HG02678 (cell line): ENCODE measurements around the gene LEFTY1.
"Not testable (repeated sequence)": the region's sequence is repeated elsewhere in the genome, so short reads cannot be mapped to it uniquely, and the experiment has no call there.

Experiments used
- ATAC-seq: cut with Tn5 transposase; IDR thresholded peaks from one replicate; pipeline ENCODE4 v1.9.1; 2021; ENCODE audit warnings: mild to moderate bottlenecking, moderate library complexity; ENCODE audit not compliant: unreplicated experiment

Gene LEFTY1, protein sequence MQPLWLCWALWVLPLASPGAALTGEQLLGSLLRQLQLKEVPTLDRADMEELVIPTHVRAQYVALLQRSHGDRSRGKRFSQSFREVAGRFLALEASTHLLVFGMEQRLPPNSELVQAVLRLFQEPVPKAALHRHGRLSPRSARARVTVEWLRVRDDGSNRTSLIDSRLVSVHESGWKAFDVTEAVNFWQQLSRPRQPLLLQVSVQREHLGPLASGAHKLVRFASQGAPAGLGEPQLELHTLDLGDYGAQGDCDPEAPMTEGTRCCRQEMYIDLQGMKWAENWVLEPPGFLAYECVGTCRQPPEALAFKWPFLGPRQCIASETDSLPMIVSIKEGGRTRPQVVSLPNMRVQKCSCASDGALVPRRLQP

DNA sequence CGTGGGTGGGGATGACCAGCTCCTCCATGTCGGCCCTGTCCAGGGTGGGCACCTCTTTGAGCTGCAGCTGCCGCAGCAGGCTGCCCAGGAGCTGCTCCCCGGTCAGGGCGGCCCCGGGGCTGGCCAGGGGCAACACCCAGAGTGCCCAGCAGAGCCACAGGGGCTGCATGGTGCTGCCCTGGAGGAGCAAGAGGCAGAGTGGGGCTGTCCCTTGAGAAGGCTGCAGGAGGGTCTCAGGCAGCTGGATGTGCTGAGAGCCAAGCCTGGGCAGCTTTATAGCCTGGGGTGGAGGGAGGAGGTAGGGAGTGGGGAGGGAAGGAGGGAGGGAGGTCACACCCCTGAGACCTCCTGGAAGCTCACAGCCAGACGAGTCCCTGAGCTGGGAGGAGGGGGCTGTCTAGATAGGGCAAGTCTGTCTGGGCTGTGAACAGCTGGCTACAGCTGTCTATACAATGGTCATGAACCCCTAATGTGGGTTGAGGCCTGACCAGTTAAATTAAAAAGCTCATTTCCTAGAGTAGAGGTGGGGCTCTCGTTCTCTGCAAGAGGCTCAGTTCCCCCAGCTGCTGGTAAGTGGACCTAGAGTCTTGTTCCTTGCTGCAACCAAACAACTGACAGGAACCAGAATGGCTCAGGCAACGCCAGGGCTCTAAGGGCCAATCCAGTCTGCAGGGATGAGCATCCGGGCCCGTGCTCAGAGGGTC lies at the start of gene LEFTY1:
Gene LEFTY1 (minus strand): TSS at position 249 of the 704 bp plus-strand sequence. CDS start 80 bp downstream, at position 169.
- no peak for ATAC-seq

GRCh38 chr1:225937048-225937968 lies 48.4 kb upstream of the LEFTY1 start:
- ATAC-seq, result no peak

DNA sequence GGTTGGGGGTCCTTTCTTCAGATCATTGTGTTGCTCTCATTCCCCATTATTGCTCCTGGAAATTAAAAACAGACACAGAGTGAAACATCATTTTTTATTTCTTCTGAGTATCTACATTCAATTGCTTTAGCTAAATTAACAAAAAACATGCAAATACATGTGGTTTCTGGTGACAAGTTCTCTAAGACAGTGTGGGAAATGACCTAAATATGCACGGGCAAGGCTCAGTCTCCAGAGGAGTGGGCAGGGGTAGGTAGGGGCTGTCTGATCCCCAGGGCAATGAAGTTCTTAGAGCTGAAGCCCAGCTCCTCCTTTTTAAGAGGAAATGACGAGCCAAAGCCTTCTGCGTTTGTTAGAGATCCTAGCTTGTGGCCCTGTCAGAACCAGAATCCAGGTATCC lies 47.6 kb upstream of the LEFTY1 start:
- no peak for ATAC-seq

GRCh38 chr1:225936086-225936485 lies 47.1 kb upstream of the LEFTY1 start:
- ATAC-seq, result not testable (repeated sequence)

- ATAC-seq, result no peak
These were observed 45.8 kb upstream of the LEFTY1 start for GRCh38 chr1:225934711-225935110.

DNA sequence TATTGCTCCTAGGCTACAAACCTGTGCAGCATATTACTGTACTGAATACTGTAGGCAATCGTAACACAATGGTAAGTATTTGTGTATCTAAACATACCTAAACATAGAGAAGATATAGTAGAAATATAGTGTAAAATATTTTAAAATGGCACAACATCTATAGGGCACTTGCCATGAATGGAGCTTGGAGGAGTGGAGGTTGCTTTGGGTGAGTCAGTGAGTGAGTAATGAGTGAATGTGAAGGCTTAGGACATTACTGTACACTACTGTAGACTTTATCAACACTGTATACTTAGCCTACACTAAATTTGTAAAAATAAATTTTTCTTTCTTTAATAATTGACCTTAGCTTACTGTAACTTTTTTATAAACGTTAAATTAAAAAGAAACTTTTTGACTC lies 44.1 kb upstream of the LEFTY1 start:
- ATAC-seq, result no peak

DNA sequence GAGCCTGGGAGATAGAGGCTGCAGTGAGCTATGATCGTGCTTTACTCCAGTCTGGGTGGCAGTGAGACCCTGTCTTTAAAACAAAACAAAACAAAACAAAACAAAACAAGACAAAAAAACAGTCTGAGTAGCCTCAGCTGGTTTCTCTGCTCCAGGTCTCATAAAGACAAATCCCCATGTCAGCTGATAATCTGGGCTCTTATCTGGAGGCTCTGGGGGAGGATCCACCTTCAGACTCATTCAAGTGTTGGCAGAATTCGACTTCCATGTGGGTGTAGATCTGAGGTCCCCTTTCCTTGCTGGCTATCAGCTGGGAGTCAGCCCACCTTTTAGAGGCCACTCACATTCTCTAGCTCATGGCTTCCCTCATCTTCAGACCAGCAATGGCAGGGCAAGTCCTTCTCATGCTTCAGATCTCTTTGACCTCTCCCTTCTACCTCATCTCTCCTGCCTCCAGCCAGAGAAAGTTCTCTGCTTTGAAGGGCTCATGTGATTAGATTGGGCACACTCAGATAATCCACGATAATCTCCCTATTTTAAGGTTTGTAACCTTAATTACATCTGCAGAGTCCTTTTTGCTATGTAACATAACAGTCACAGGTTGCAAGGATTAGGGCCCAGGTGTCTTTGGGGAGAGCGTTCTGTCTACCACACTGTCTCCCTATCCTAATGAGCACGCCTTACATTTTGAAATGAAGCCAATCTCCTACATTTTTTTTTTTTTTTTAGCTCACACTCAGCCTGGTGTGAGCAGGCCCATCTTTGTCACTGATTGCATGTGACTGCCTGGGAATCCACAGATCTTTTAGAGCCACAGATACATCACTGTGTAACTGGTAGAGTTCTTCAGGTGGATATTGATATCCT lies 42.6 kb upstream of the LEFTY1 start:
- no peak for ATAC-seq

- no peak for ATAC-seq
These were observed 41.6 kb upstream of the LEFTY1 start for GRCh38 chr1:225930566-225930965.

GRCh38 chr1:225929462-225929861 lies 40.5 kb upstream of the LEFTY1 start:
- not testable (repeated sequence) for ATAC-seq

DNA sequence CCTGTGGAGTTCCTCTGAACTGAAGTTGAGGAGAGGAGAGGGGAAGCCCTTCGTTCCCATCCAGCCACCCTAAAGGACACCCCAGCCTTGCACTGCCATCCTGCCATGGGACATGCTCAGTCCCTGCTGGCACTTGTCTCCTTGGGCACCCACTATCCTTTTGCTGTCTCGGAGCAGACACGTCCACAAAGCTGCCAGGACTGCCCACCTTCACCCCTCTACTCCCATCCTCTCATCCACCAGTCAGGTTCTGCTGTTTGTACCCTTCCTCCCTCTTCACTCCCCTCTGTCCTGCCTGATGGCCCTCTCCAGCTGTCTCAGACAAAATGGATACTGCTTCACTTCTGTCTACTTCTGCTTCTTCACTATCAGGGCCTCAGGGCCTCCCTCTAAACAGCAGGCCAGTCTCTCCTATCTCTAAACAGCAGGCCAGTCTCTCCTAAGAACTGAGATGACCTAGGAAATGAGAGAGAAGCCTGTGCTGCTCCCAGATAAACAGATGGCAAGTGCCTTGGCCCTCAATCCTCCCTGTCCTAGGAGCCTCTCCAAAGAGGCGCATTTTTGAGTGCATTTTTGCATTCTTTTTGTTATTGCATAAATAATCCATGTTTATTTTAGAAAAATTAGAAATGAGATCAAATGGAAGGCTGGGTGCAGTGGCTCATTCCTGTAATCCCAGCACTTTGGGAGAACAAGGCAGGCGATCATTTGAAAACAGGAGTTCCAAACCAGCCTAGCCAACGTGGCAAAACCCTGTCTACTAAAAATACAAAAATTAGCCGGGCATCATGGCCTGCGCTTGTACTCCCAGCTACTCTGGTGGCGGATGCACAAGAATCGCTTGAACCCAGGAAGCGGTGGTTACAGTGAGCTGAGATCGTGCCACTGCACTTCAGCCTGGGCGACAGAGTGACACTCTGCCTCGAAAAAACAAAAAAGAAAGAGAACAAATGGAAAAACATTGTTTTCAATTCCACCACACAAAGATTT lies 39.5 kb upstream of the LEFTY1 start:
- no peak for ATAC-seq

- ATAC-seq, result no peak
These were observed 37.7 kb upstream of the LEFTY1 start for GRCh38 chr1:225926551-225927113.

- peak; percentile 96 for ATAC-seq
These were observed 35.0 kb upstream of the LEFTY1 start, which contains the start of gene PYCR2 for GRCh38 chr1:225923692-225924555. Gene PYCR2 (minus strand): TSS chr1:225924250. CDS start chr1:225924110, 140 bp downstream.

- ATAC-seq, result no peak
These were observed 34.4 kb upstream of the LEFTY1 start for GRCh38 chr1:225923381-225923691.

GRCh38 chr1:225921734-225922709 lies 33.1 kb upstream of the LEFTY1 start:
- no peak for ATAC-seq

GRCh38 chr1:225919906-225920305 lies 31.0 kb upstream of the LEFTY1 start:
- ATAC-seq, result no peak

DNA sequence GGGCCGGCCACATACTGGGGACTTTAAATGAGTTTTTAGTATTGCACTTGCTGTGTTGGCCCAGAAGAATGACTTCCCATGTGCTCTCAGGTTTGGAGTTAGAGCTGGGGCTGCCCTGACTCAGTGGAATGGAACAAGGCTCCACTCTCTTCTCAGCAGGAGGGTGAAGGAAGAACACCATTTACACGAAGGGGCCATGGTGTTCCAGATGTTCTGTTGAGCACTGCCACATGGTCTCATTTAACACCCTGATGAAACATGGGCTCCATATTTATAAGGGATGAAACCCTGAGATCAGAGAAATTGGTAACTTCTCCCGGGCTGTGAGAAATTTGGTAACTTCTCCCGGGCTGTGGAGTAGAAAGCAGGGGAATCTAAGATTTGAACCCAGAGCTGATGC lies 29.3 kb upstream of the LEFTY1 start:
- ATAC-seq, result no peak

DNA sequence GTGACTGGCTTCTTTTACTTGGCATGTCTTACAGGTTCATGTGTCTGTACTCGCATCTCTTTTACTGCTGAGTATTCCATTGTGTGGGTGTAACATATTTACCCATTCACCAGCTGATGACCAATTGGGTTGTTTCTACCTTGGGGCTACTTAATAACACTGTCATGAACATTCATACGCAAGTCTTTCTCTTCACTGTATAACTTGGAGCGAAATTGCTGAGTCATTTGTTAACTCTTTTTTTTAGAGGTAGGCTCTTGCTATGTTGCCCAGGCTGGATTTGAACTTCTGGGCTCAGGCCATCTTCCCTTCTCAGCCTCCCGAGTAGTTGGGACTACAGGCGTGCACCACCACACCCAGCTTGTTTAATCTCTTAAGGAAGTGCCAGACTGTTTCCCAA lies 28.6 kb upstream of the LEFTY1 start:
- ATAC-seq, result no peak
